Neural progenitor cell (in vitro differentiated cells): ENCODE results near the gene AK2. TPM values are rescaled to one million over a fixed set of nuclear protein-coding genes. Genes with fewer than 3 reads are reported as not detected.
"Not testable (repeated sequence)": the region's sequence is repeated elsewhere in the genome, so short reads cannot be mapped to it uniquely, and the experiment has no call there.

Experiments
- DNase-seq: peaks from one replicate; pipeline ENCODE4 v3.0.0-alpha.2; 2016; ENCODE audit warnings: low spot score
- H2AFZ ChIP-seq: fragments of 200-600 bp; sonication (generic); replicated peaks from 2 replicates; pipeline ENCODE4 v1.6.1; 2016; ENCODE audit warnings: antibody characterized with exemption
- H3F3A ChIP-seq: fragments of 200-600 bp; sonication (generic); 2 replicates; pipeline ENCODE4 v1.6.1; 2016; ENCODE audit warnings: antibody characterized with exemption, low read depth
- H3K27ac ChIP-seq: fragments of 200-600 bp; sonication (generic); 2 replicates; pipeline ENCODE4 v1.5.1; 2016; ENCODE audit warnings: mild to moderate bottlenecking
- H3K27me3 ChIP-seq: fragments of 200-600 bp; sonication (generic); 2 replicates; pipeline ENCODE4 v1.6.1; 2016; ENCODE audit warnings: mild to moderate bottlenecking, moderate library complexity
- H3K36me3 ChIP-seq: fragments of 200-600 bp; sonication (generic); 2 replicates; pipeline ENCODE4 v1.5.1; 2016
- H3K4me1 ChIP-seq: fragments of 200-600 bp; sonication (generic); 2 replicates; pipeline ENCODE4 v1.6.1; 2016; ENCODE audit warnings: mixed run types
- H3K4me2 ChIP-seq: fragments of 200-600 bp; sonication (generic); 2 replicates; pipeline ENCODE4 v1.6.1; 2016
- H3K4me3 ChIP-seq: fragments of 200-600 bp; sonication (generic); 2 replicates; pipeline ENCODE4 v1.5.1; 2016
- H3K79me2 ChIP-seq: fragments of 200-600 bp; sonication (generic); 2 replicates; pipeline ENCODE4 v1.6.1; 2016; ENCODE audit warnings: low read depth
- H3K9ac ChIP-seq: fragments of 200-600 bp; sonication (generic); 2 replicates; pipeline ENCODE4 v1.6.1; 2016
- H3K9me3 ChIP-seq: fragments of 200-600 bp; sonication (generic); 2 replicates; pipeline ENCODE4 v1.5.1; 2016; ENCODE audit warnings: low read depth
- H4K20me1 ChIP-seq: fragments of 200-600 bp; sonication (generic); 2 replicates; pipeline ENCODE4 v1.6.1; 2016; ENCODE audit warnings: low read depth
- H3K27ac Mint-ChIP-seq: 3 replicates; pipeline ENCODE4 v1.8.0; 2021; ENCODE audit warnings: mixed read lengths
- H3K27me3 Mint-ChIP-seq: 2 replicates; pipeline ENCODE4 v1.8.0; 2022; ENCODE audit warnings: low read depth, mild to moderate bottlenecking, inconsistent platforms, moderate library complexity, mixed read lengths; ENCODE audit not compliant: insufficient read depth
- H3K36me3 Mint-ChIP-seq: 3 replicates; pipeline ENCODE4 v1.8.0; 2021; ENCODE audit warnings: mixed read lengths
- H3K4me1 Mint-ChIP-seq: 3 replicates; pipeline ENCODE4 v1.8.0; 2021; ENCODE audit warnings: mixed read lengths
- H3K4me3 Mint-ChIP-seq: 3 replicates; pipeline ENCODE4 v1.8.0; 2021; ENCODE audit warnings: mild to moderate bottlenecking, moderate library complexity, mixed read lengths
- H3K9me3 Mint-ChIP-seq: 3 replicates; pipeline ENCODE4 v1.8.0; 2020; ENCODE audit warnings: mixed read lengths
- EZH2 ChIP-seq: fragments of 200-600 bp; sonication (generic); IDR thresholded peaks from 2 replicates; pipeline ENCODE4 v1.6.1; 2017; ENCODE audit warnings: antibody characterized with exemption, mild to moderate bottlenecking, moderate library complexity
- EZH2phosphoT487 ChIP-seq: fragments of 200-600 bp; sonication (generic); IDR thresholded peaks from 2 replicates; pipeline ENCODE4 v1.6.1; 2017; ENCODE audit warnings: antibody characterized with exemption
- total RNA-seq: library from RNA; depleted of rRNA; stranded (reverse); fragments of >200 nt; gene quantifications from 2 replicates; pipeline ENCODE4 v1.2.3, GENCODE V29; 2015; ENCODE audit warnings: low replicate concordance
- TF ChIP-seq, protein P1 (sequence below): fragments of 200-600 bp; sonication (generic); IDR thresholded peaks from 2 replicates; pipeline ENCODE4 v1.5.1; 2017; ENCODE audit warnings: antibody characterized with exemption, mild to moderate bottlenecking

Gene AK2
- total RNA-seq, 1 donor from 2014 or later = 128 TPM

DNA sequence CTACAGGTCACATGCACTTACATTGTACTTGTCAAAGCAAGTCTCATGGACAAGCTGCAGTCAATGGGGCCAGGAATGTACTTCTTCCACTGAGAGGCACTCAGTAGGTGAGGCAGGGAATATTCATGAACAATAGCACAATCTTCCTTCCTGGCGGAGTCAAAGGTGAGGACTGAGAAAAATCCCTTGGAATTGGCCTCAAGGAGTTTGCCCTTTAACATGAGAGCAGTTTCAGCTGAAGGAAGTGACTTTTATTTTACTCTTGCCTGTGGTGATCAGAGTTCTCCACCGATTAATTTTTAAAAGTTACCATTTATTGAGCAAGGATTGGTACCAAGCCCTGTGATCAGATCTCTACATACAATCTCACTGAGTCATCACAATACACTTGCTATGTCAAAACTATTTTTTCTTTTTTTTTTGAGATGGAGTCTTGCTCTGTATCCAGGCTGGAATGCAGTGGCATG lies 11.2 kb upstream of the AK2 start:
- Histone ChIP-seq H3K4me3 (no peak overlapping the region), H3K36me3 (no peaks in the 10 kb centered on the region), H3K27me3 (no peaks in the 10 kb centered on the region), H3K4me1 (no peaks in the 10 kb centered on the region), H3K9ac (no peak overlapping the region), H3K9me3 (no peaks in the 10 kb centered on the region), H2AFZ (no peak overlapping the region), H4K20me1 (no peaks in the 10 kb centered on the region), H3K79me2 (no peaks in the 10 kb centered on the region), H3F3A (no peaks in the 10 kb centered on the region), H3K27ac (no peak overlapping the region), H3K4me2 (no peak overlapping the region)
- no peak overlapping the region for H3K27ac Mint-ChIP-seq
- peaks cover 2% of the 10 kb centered on the region for H3K36me3 Mint-ChIP-seq
- H3K27me3 Mint-ChIP-seq = peaks cover 8% of the 10 kb centered on the region
- peaks cover 11% of the 10 kb centered on the region for H3K9me3 Mint-ChIP-seq
- no peak for TF ChIP-seq EZH2
- no peak for TF ChIP-seq EZH2phosphoT487
- TF ChIP-seq, protein P1, sequence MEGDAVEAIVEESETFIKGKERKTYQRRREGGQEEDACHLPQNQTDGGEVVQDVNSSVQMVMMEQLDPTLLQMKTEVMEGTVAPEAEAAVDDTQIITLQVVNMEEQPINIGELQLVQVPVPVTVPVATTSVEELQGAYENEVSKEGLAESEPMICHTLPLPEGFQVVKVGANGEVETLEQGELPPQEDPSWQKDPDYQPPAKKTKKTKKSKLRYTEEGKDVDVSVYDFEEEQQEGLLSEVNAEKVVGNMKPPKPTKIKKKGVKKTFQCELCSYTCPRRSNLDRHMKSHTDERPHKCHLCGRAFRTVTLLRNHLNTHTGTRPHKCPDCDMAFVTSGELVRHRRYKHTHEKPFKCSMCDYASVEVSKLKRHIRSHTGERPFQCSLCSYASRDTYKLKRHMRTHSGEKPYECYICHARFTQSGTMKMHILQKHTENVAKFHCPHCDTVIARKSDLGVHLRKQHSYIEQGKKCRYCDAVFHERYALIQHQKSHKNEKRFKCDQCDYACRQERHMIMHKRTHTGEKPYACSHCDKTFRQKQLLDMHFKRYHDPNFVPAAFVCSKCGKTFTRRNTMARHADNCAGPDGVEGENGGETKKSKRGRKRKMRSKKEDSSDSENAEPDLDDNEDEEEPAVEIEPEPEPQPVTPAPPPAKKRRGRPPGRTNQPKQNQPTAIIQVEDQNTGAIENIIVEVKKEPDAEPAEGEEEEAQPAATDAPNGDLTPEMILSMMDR = no peak
- H3K4me3 Mint-ChIP-seq = no peak overlapping the region
- DNase-seq = no peak
- H3K4me1 Mint-ChIP-seq = peaks cover 13% of the 10 kb centered on the region

DNA sequence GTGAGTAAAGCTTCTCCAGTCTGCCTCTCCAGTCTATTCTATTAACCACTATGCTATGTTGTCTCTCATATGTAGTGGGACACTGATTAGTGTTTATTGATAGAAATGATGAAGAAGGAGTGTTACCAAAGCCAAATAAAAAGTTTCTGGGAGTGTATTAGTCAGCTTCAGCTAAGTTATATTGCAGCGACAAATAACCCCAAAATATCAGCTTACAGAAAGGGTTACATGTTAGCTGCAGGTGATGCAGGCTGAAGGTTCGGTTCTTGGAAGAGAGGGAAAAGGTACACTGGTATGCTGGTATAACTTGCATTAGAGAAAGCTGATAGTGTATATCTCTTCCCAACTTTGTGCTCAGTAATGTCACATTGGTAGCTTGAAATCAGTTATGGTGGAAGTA lies 10.6 kb upstream of the AK2 start:
- no peak overlapping the region for H3K9ac ChIP-seq
- no peak overlapping the region for H3K4me3 ChIP-seq
- H3K27me3 ChIP-seq = no peaks in the 10 kb centered on the region
- Mint-ChIP-seq H3K27ac (no peak overlapping the region), H3K9me3 (peaks cover 11% of the 10 kb centered on the region), H3K4me1 (peaks cover 13% of the 10 kb centered on the region), H3K36me3 (peaks cover 2% of the 10 kb centered on the region), H3K27me3 (peaks cover 8% of the 10 kb centered on the region), H3K4me3 (no peak overlapping the region)
- H4K20me1 ChIP-seq = no peaks in the 10 kb centered on the region
- no peaks in the 10 kb centered on the region for H3K4me1 ChIP-seq
- H2AFZ ChIP-seq = no peak overlapping the region
- H3K36me3 ChIP-seq = no peaks in the 10 kb centered on the region
- no peaks in the 10 kb centered on the region for H3F3A ChIP-seq
- no peak overlapping the region for H3K27ac ChIP-seq
- no peaks in the 10 kb centered on the region for H3K9me3 ChIP-seq
- TF ChIP-seq, protein P1 = no peak
- TF ChIP-seq EZH2phosphoT487 (no peak), EZH2 (no peak)
- no peaks in the 10 kb centered on the region for H3K79me2 ChIP-seq
- H3K4me2 ChIP-seq = no peak overlapping the region
- no peak for DNase-seq

DNA sequence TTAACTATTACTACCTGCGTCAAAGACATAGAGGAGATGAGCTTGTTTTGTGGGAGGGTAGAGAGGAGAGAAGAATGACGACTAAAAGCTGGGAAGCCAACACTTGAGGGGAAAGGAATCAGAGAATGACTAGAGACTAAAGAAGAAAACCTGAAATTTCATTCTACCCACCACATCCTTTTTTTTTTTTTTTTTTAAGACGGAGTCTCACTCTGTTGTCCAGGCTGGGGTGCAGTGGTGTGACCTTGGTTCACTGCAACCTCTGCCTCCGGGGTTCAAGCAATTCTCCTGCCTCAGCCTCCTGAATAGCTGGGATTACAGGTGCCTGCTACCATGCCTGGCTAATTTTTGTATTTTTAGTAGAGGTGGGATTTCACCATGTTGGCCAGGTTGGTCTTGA lies 9.6 kb upstream of the AK2 start:
- H3K27me3 ChIP-seq, H3K36me3 Mint-ChIP-seq, H3K36me3 ChIP-seq, H3F3A ChIP-seq, H2AFZ ChIP-seq, H3K4me1 ChIP-seq, H3K27ac Mint-ChIP-seq, DNase-seq, H4K20me1 ChIP-seq, H3K4me2 ChIP-seq, H3K9ac ChIP-seq, H3K4me3 ChIP-seq, H3K4me3 Mint-ChIP-seq, H3K79me2 ChIP-seq, H3K9me3 ChIP-seq, H3K27ac ChIP-seq: not testable (repeated sequence)
- peaks cover 11% of the 10 kb centered on the region for H3K9me3 Mint-ChIP-seq
- peaks cover 11% of the 10 kb centered on the region for H3K27me3 Mint-ChIP-seq
- H3K4me1 Mint-ChIP-seq = peaks cover 13% of the 10 kb centered on the region

- Histone ChIP-seq H3K4me1 (no peaks in the 10 kb centered on the region), H3F3A (no peaks in the 10 kb centered on the region), H3K9ac (no peak overlapping the region), H3K4me3 (no peak overlapping the region), H3K27me3 (no peaks in the 10 kb centered on the region), H3K36me3 (no peaks in the 10 kb centered on the region), H3K79me2 (no peaks in the 10 kb centered on the region), H3K4me2 (no peak overlapping the region), H3K27ac (no peak overlapping the region), H2AFZ (peak overlapping the region; percentile 82), H3K9me3 (no peaks in the 10 kb centered on the region), H4K20me1 (no peaks in the 10 kb centered on the region)
- peaks cover 13% of the 10 kb centered on the region for H3K4me1 Mint-ChIP-seq
- TF ChIP-seq EZH2phosphoT487 = no peak
- TF ChIP-seq EZH2 = no peak
- TF ChIP-seq, protein P1 = no peak
- H3K27ac Mint-ChIP-seq = no peak overlapping the region
- H3K27me3 Mint-ChIP-seq = peaks cover 11% of the 10 kb centered on the region
- peaks cover 11% of the 10 kb centered on the region for H3K9me3 Mint-ChIP-seq
- DNase-seq = no peak
- H3K36me3 Mint-ChIP-seq = peaks cover 2% of the 10 kb centered on the region
- no peak overlapping the region for H3K4me3 Mint-ChIP-seq
These were observed 9.1 kb upstream of the AK2 start for GRCh38 chr1:33045814-33046213.
